Sigmoid colon (tissue), 4 donors: Measurements from ENCODE around the gene DCTN1.

ENCODE experiments used
- EP300 ChIP-seq, 4 donors: sonication (generic); formaldehyde crosslinking; IDR thresholded peaks; one replicate each; pipeline ENCODE4 v1.6.1; 2017; ENCODE audit warnings: antibody characterized with exemption in 4 of 4
- POLR2A ChIP-seq, 2 donors: fragments of 450-650 bp; IDR thresholded peaks; one replicate each; pipeline ENCODE4 v1.6.1; 2016; ENCODE audit warnings: antibody characterized with exemption in 2 of 2, mild to moderate bottlenecking in 2 of 2, moderate library complexity in 2 of 2
- POLR2AphosphoS5 ChIP-seq, 4 donors: sonication (generic); formaldehyde crosslinking; IDR thresholded peaks; one replicate each; pipeline ENCODE4 v1.6.1; 2017; ENCODE audit warnings: antibody characterized with exemption in 4 of 4
- TF ChIP-seq, protein P1 (sequence below), 4 experiments: fragments of 450-650 bp in 3 of 4; fragments of 200-600 bp in 1 of 4; IDR thresholded peaks; one replicate each; pipeline ENCODE4 v1.5.1; 2016 to 2019; ENCODE audit warnings: antibody characterized with exemption in 4 of 4, mild to moderate bottlenecking in 3 of 4, moderate library complexity in 2 of 4

DNA sequence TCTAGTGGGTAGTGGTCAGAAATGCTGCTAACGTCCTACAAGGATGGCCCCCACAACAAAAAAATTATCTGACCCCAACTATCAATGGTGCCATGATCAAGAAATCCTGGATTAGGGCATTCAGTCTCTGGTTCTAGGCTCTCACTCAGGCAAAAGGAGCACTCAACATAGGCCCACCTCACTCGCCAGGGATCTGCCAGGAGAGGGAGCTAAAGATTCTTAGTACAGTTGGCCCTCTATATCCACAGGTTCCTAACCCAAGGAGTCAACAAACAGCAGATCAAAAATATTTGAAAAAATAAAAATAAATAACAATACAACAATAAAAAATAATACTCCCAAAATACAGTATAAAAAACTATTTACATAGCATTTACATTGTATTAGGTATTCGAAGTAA is 46.9 kb downstream of the DCTN1 start:
- TF ChIP-seq, protein P1, sequence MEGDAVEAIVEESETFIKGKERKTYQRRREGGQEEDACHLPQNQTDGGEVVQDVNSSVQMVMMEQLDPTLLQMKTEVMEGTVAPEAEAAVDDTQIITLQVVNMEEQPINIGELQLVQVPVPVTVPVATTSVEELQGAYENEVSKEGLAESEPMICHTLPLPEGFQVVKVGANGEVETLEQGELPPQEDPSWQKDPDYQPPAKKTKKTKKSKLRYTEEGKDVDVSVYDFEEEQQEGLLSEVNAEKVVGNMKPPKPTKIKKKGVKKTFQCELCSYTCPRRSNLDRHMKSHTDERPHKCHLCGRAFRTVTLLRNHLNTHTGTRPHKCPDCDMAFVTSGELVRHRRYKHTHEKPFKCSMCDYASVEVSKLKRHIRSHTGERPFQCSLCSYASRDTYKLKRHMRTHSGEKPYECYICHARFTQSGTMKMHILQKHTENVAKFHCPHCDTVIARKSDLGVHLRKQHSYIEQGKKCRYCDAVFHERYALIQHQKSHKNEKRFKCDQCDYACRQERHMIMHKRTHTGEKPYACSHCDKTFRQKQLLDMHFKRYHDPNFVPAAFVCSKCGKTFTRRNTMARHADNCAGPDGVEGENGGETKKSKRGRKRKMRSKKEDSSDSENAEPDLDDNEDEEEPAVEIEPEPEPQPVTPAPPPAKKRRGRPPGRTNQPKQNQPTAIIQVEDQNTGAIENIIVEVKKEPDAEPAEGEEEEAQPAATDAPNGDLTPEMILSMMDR (IDR thresholded peaks at IDR 0.05) = no peak
- TF ChIP-seq EP300 (IDR thresholded peaks at IDR 0.05) (no peak), POLR2A (IDR thresholded peaks at IDR 0.05) (no peak), POLR2AphosphoS5 (IDR thresholded peaks at IDR 0.05) (no peak)
